ENCODE measurements around the gene PCDHB16.

Gene PCDHB16

GRCh38 chr5:141234109-141234667 is 52.0 kb downstream of the PCDHB16 start:
- no peak for DNase-seq
